ENCODE measurements around the gene CAPN12.

DNA sequence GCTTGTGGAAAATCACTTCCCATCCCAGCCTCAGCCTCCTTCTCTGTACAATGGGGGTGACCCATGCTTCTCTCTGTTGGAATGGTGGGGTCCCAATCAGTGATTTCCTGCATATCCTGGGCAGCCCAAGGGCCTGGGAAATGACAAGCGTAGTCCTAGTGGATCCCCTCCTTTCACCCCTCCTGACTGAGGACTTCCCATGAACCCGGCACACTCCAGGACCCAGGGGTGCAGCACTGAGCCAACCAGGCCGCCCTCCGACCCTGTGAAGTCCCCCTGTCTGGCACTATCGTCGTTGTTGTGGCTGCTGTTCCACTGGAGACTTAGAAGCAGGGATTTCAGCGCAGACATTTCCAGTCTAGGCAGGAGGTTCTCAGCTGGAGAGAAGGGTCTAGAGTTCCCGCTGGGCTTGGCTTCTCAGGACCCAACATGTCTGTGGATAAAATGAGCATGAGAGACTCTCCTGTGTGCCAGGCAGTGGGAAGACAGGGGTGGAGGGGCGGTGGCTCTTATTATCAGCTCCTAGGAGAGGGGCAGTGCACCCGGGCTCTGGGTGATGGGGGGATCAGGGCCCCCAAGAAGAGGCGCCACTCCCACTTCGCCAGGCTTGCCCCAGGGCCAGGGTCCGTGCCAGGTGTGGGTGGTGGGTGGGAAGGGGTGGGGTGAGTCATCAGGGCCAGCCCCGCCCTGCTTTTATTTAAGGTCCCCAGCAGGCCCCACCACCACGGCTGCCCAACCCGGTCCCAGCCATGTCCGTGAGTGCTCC lies 44.4 kb upstream of the CAPN12 start, which contains the start of gene LGALS7B:
- TF ChIP-seq, protein P1, sequence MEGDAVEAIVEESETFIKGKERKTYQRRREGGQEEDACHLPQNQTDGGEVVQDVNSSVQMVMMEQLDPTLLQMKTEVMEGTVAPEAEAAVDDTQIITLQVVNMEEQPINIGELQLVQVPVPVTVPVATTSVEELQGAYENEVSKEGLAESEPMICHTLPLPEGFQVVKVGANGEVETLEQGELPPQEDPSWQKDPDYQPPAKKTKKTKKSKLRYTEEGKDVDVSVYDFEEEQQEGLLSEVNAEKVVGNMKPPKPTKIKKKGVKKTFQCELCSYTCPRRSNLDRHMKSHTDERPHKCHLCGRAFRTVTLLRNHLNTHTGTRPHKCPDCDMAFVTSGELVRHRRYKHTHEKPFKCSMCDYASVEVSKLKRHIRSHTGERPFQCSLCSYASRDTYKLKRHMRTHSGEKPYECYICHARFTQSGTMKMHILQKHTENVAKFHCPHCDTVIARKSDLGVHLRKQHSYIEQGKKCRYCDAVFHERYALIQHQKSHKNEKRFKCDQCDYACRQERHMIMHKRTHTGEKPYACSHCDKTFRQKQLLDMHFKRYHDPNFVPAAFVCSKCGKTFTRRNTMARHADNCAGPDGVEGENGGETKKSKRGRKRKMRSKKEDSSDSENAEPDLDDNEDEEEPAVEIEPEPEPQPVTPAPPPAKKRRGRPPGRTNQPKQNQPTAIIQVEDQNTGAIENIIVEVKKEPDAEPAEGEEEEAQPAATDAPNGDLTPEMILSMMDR (IDR thresholded peaks at IDR 0.05 in 4 of 5, conservative IDR thresholded peaks at IDR 0.05 in 1 of 5) = no peak
- no peak for TF ChIP-seq POLR2A (IDR thresholded peaks at IDR 0.05)
